IPS DF 6.9 (cell line): ENCODE data around the gene PIF1.

Experiments used
- DNase-seq: peaks from one replicate; pipeline ENCODE4 v3.0.0-alpha.2; 2013; ENCODE audit warnings: low read depth, low spot score
- H3K27ac ChIP-seq: one replicate; pipeline ENCODE4 v1.5.1; 2013; ENCODE audit warnings: low read length, control low read depth
- H3K27me3 ChIP-seq: 2 replicates; pipeline ENCODE4 v1.6.1; 2013; ENCODE audit warnings: mild to moderate bottlenecking, low read length; ENCODE audit not compliant: control insufficient read depth, insufficient read depth
- H3K36me3 ChIP-seq: 2 replicates; pipeline ENCODE4 v1.6.1; 2013; ENCODE audit warnings: low read length; ENCODE audit not compliant: control insufficient read depth, insufficient read depth
- H3K4me1 ChIP-seq: 2 replicates; pipeline ENCODE4 v1.6.1; 2013; ENCODE audit warnings: low read length; ENCODE audit not compliant: control insufficient read depth, insufficient read depth
- H3K4me3 ChIP-seq: 2 replicates; pipeline ENCODE4 v1.5.1; 2013; ENCODE audit warnings: mild to moderate bottlenecking, low read length
- H3K9me3 ChIP-seq: 2 replicates; pipeline ENCODE4 v1.6.1; 2013; ENCODE audit warnings: low read length, inconsistent platforms; ENCODE audit not compliant: control insufficient read depth, insufficient read depth
- WGBS: extraction: QIAGEN DNeasy Blood & Tissue Kit; methylation state at CpG from one replicate; pipeline ENCODE4 v1.1.7; 2013; ENCODE audit warnings: mixed read lengths, missing lambda C conversion rate; ENCODE audit not compliant: insufficient read length, insufficient coverage; 5-methylcytosine and 5-hydroxymethylcytosine counted together

PIF1 gene

DNA sequence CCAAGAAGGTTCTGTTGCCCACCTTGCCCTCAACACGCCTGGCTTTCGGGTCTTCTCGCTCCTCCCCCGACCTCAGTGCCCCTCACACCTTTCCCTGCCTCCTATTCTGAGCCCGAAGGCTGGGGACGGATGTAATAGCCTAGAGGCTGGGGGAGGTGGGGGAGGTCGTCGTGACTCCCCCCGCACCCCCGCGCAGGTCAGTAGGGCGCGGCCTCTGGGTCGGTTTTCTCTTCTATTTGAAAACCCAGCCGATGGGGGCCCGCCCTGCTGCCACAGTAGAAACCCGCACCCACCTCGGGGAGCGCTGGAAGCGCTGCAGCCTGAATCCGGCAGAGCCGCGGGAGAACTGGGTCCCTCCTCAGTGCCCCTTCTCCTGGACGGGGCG is 49.1 kb downstream of the PIF1 start:
- Histone ChIP-seq H3K9me3 (no peaks in the 10 kb centered on the region), H3K4me3 (peak overlapping the region; percentile 72; the same call in 1 of the 2 replicates), H3K36me3 (no peaks in the 10 kb centered on the region), H3K27me3 (no peaks in the 10 kb centered on the region), H3K4me1 (peaks cover 16% of the 10 kb centered on the region), H3K27ac (no peak overlapping the region)
- no CpG with 5 or more reads among the region's 25 CpGs for WGBS
- DNase-seq: no peak

DNA sequence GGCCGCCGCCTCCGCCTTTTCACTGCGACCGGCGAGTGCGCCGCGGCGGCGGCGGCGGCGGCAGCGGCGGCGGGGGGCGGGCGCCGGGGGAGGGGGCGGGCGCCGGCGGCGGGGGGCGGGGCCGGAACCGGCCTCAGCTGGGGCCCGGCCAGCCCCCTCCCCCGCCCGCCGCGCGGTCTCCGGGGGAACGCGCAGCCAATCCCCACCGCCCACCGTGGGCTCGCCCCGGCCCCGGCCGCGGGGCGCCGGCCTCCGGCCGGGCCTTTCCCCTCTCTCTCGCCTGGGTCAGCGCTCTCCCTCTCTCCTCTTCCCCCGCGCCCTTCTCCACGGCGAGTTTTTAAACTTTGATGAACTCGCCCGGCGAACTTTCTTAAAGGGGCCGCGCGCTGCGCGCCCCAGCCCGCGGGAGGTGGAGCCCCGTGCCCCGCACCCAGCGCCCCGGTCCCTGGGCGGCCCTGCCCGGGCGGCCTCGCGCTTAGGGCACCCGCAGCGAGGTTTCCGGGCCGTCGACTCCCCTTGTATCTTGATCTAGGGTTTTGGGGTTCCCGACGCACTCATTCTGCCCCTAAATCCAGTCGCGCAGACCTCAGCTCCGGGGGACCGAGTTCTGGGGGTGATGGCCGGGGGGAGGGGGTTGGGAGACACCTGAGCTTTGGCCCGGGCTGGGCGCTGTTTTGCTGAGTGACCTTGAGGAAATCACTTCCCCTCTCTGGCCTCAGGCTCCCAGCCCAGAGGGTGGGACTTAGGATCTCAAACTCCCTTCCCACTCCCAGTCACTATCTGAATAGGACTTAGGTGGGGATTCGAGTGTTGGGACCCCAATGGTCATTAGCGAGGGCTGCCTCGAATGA is 49.7 kb downstream of the PIF1 start, which contains the start of gene RBPMS2:
RBPMS2 (minus strand) TSS at position 39 of the 851 bp plus-strand sequence. CDS start 270 bp downstream, outside the sequence.
- Histone ChIP-seq H3K27ac (no peak within 1 kb of the TSS), H3K4me3 (peak within 1 kb of the TSS; percentile 99), H3K4me1 (peaks cover 14% of the 10 kb centered on the region), H3K27me3 (no peaks in the 10 kb centered on the region), H3K36me3 (no peaks in the 10 kb centered on the region), H3K9me3 (no peaks in the 10 kb centered on the region)
- DNase-seq: no peak
- WGBS: no CpG with 5 or more reads among the region's 90 CpGs

DNA sequence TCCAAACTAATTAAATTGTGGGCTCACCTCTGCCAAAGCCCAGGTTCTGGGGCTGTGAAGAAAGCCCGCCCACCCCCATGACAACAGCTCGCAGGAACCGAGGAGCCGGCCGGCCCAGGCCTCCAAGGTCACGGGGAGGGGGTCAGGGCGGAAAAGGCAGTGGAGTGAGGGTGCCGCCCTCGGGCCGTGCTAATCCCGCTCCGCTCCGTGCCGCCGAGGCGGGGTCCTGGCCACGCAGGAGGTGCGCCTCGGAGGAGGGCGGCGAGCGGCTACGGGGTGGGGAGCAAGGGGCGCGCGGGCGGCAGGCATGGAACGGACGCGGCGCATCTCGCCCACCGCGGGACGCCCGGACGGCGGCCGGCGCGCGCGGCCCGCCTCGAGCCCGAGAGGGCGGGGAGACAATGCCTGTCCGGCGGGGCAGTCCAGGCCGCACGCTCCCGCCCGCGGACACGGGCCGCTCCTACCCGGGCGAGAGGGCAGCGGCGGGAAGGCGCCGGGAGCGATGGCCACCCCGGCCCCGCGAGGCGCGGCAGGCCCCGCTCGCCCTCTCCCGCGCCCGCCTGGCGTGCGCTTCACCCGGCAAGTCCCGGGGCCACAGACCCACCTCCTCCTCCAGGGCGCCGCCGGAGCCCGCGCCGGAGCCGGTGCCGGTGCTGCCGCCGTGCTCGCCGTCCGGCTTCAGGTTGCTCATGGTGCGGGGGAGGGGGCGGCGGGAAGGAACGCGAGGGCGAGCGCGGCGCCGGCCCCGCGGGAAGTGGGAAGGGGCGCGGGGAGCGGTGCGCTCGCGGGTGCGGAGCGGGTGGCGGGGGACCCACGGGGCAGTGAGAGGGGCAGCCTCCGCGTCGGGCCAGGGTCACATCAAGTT is 50.6 kb downstream of the PIF1 start:
- H3K36me3 ChIP-seq: no peaks in the 10 kb centered on the region
- no peaks in the 10 kb centered on the region for H3K27me3 ChIP-seq
- H3K4me1 ChIP-seq: peaks cover 17% of the 10 kb centered on the region
- WGBS: no CpG with 5 or more reads among the region's 115 CpGs
- no peak for DNase-seq
- H3K9me3 ChIP-seq: no peaks in the 10 kb centered on the region
- no peak overlapping the region for H3K27ac ChIP-seq
- peak overlapping the region; percentile 99 for H3K4me3 ChIP-seq

DNA sequence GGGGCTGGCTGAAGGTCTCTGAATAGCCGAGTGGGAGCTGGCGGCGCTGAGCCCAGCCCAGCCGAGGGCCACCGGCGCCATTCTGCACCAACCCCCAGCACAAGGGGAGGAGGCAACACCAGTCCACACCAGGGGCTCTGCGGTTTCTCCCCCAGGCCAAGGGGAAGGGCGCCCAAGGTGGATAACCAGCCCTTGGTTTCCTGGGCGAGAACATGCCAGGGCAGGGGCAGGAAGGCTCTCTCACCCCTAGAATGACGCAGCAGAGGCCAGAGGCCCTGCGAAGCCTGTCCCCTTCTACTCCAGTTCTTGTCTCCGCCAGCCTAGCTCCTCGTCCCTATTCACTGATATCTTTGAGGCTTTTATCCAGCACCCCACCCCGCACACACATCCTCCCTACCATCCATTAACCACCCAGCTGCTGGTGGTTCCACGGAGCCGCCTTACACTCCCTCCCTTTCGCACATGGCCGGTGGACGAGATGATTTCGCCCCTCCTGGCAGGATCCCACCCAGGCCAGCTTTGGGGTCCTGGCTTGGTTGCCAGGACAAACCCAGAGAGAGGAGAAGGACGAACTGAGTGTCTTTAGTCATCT is 51.3 kb downstream of the PIF1 start:
- H3K4me1 ChIP-seq: peaks cover 17% of the 10 kb centered on the region
- DNase-seq: no peak
- H3K36me3 ChIP-seq: no peaks in the 10 kb centered on the region
- no CpG with 5 or more reads among the region's 21 CpGs for WGBS
- H3K9me3 ChIP-seq: no peaks in the 10 kb centered on the region
- H3K4me3 ChIP-seq: peak overlapping the region; percentile 99
- H3K27ac ChIP-seq: no peak overlapping the region
- no peaks in the 10 kb centered on the region for H3K27me3 ChIP-seq

DNA sequence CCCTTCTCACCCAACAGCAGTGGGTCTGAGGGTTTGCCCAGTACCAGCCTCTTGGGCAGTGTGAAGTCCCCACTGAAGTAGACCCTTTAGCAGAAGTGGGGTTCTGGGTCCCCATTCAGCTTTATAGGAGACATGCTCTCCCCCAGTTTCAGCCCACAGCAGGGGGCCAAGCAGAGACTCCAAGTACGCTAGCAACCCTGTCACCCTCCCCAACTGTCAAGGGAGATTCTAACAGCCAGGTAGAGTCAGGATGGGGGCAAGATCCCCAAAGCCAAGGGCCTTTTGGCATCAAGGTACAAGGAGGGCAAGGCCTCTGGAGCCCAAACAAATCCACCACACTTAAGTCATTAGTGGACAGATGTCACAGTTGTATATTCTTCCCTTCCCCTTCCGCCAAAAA is 51.8 kb downstream of the PIF1 start:
- H3K4me3 ChIP-seq: peak overlapping the region; percentile 99; the same call in 1 of the 2 replicates
- no peaks in the 10 kb centered on the region for H3K36me3 ChIP-seq
- peaks cover 17% of the 10 kb centered on the region for H3K4me1 ChIP-seq
- no peak for DNase-seq
- no peaks in the 10 kb centered on the region for H3K9me3 ChIP-seq
- no peak overlapping the region for H3K27ac ChIP-seq
- WGBS: no CpG with 5 or more reads among the region's 2 CpGs
- H3K27me3 ChIP-seq: no peaks in the 10 kb centered on the region

DNA sequence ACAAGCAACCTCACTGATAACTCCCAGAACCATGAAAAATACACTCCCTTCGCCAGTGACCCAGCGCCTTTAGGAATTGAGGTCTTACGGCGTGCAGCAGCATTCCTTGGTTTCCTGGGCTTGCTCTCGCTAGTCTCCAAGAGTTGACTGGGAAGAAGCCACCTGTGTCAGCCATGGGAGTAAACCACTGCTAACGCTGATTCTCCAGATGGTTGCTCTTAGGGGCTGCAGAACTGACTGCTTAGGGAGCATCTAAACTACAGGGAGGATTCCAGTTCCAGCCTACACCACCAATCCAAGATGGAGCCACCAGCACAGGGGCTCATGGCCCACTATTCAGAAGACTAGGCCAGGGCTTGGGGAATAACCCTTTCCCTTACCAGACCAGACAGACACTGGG is 52.5 kb downstream of the PIF1 start:
- peaks cover 17% of the 10 kb centered on the region for H3K4me1 ChIP-seq
- no peak for DNase-seq
- no peaks in the 10 kb centered on the region for H3K27me3 ChIP-seq
- no peaks in the 10 kb centered on the region for H3K36me3 ChIP-seq
- peak overlapping the region; percentile 16; the same call in 1 of the 2 replicates for H3K4me3 ChIP-seq
- WGBS: no CpG with 5 or more reads among the region's 6 CpGs
- no peak overlapping the region for H3K27ac ChIP-seq
- no peaks in the 10 kb centered on the region for H3K9me3 ChIP-seq

DNA sequence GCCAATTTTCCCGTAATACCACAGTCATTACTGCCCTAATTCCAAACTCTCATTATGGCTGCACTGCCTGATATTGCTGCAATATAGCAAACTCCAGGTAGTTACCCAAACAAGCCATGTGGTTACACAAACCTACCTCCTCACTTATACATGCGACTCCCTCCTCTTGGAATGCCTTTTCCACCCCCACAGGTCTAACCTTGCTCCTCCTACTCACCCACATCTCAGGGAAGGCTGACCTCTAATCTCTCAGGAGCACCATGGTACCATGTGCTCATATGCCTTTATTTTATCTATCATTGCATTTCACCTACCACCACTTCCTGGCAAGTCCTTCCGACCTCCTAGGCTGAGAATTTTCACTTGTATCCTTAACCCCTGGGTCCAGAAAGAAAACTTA is 53.0 kb downstream of the PIF1 start:
- Histone ChIP-seq H3K27ac (no peak overlapping the region), H3K9me3 (no peaks in the 10 kb centered on the region), H3K36me3 (no peaks in the 10 kb centered on the region), H3K4me1 (peaks cover 17% of the 10 kb centered on the region), H3K27me3 (no peaks in the 10 kb centered on the region), H3K4me3 (no peak overlapping the region; the same call in 1 of the 2 replicates)
- no peak for DNase-seq
- WGBS: no CpG with 5 or more reads among the region's 3 CpGs

DNA sequence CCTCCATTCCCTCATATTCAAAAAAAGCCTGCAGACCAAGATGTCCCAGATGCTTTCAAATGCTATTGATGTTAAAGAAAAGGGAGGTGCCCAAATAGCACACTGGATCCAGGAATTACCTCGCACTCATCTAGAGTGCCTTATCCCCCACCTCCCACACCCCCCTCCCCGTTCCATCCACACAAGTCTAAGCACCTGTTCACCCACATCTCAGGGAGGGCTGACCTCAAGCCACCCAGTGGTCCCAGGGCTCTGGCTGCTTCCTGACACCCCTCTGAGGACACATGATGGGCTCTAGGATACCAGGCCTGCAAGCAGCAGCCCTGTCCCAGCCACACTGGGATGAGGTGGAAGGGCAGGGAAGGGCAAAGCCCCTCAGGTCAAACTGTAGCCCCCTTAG is 54.8 kb downstream of the PIF1 start:
- Histone ChIP-seq H3K4me1 (peaks cover 16% of the 10 kb centered on the region), H3K36me3 (no peaks in the 10 kb centered on the region), H3K4me3 (no peak overlapping the region), H3K27me3 (no peaks in the 10 kb centered on the region), H3K9me3 (no peaks in the 10 kb centered on the region), H3K27ac (no peak overlapping the region)
- WGBS: no CpG with 5 or more reads among the region's 2 CpGs
- no peak for DNase-seq

DNA sequence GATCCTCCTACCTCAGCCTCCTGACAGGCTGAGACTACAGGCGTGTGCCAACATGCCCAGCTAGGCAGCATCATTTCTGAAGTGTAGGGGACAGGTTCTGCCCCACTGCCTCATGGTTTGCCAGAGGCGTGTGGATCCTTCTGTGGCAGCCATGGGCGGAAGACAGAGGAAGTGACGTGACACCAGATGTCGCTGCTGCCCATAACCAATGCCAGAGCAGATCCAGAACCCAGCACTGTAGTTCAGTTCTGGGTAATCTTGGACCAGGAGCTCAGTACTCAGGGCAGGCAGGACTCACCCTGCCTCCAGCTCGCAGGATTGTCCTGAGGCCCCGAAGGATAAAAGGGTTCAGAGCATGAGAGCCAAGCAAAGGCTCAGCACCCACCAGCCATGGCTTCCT is 58.2 kb downstream of the PIF1 start:
- no CpG with 5 or more reads among the region's 7 CpGs for WGBS
- DNase-seq: no peak
- H3K4me1 ChIP-seq: peaks cover 7% of the 10 kb centered on the region
- no peak overlapping the region for H3K4me3 ChIP-seq
- no peaks in the 10 kb centered on the region for H3K9me3 ChIP-seq
- H3K36me3 ChIP-seq: 0 out of 2 replicates have a peak, but pooled peaks cover 2% of the 10 kb centered on the region
- H3K27ac ChIP-seq: no peak overlapping the region
- H3K27me3 ChIP-seq: no peaks in the 10 kb centered on the region

DNA sequence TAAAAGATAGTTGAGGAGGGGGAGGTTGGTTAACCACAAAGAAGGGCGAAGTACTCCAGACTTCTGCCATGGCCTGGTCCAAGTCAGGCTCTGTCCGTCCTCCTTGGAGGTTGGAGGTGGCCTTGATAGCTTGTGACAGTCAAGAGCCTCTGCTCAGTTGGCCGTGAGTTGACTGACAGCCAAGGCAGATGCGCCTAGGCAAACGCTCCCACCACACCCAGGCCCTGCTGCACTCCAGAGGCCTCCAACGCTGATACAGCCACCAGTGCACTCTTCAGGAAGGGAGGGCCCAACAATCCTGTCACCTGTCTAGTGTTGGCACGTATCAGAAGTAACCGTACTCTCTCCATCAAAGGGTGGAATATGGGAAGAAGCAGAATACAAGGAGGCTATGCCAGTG is 59.4 kb downstream of the PIF1 start:
- Histone ChIP-seq H3K27ac (no peak overlapping the region), H3K4me3 (no peak overlapping the region), H3K27me3 (no peaks in the 10 kb centered on the region), H3K9me3 (no peaks in the 10 kb centered on the region), H3K36me3 (0 out of 2 replicates have a peak, but pooled peaks cover 2% of the 10 kb centered on the region), H3K4me1 (peaks cover 8% of the 10 kb centered on the region)
- no peak for DNase-seq
- WGBS: no CpG with 5 or more reads among the region's 8 CpGs
